NOMO-1 treated with DMSO at 0.1 percent for 48 hours (cell line): Measurements from ENCODE around the gene RNASEH2B.

Source experiments
- DNase-seq: peaks from one replicate; lab custom pipeline; 2025; ENCODE audit not compliant: unreplicated experiment; lab: John Stamatoyannopoulos, UW

RNASEH2B gene

GRCh38 chr13:50909605-50910484 lies at the start of gene RNASEH2B:
TSS of gene RNASEH2B (plus strand) at chr13:50909791. CDS start at chr13:50910077, 286 bp downstream.
- peak; percentile 65 for DNase-seq

- no peak for DNase-seq
Observed at GRCh38 chr13:50864492-50864891, 45.1 kb upstream of the RNASEH2B start.

- no peak for DNase-seq
Observed at GRCh38 chr13:50866817-50867636, 42.6 kb upstream of the RNASEH2B start.

GRCh38 chr13:50867637-50867945 lies 42.0 kb upstream of the RNASEH2B start:
- no peak for DNase-seq

- no peak for DNase-seq
Observed at GRCh38 chr13:50871405-50871804, 38.2 kb upstream of the RNASEH2B start.

- DNase-seq: no peak
Observed at GRCh38 chr13:50873467-50873866, 36.1 kb upstream of the RNASEH2B start.

- no peak for DNase-seq
Observed at GRCh38 chr13:50873991-50874390, 35.6 kb upstream of the RNASEH2B start.

GRCh38 chr13:50882816-50883435 lies 26.7 kb upstream of the RNASEH2B start:
- DNase-seq: peak; percentile 63

- no peak for DNase-seq
Observed at GRCh38 chr13:50883728-50884127, 25.9 kb upstream of the RNASEH2B start.

- DNase-seq: peak; percentile 10
Observed at GRCh38 chr13:50884265-50884664, 25.3 kb upstream of the RNASEH2B start.

GRCh38 chr13:50887151-50887550 lies 22.4 kb upstream of the RNASEH2B start:
- peak; percentile 70 for DNase-seq

GRCh38 chr13:50888362-50888761 lies 21.2 kb upstream of the RNASEH2B start:
- DNase-seq: no peak

- no peak for DNase-seq
Observed at GRCh38 chr13:50889317-50889716, 20.3 kb upstream of the RNASEH2B start.

- no peak for DNase-seq
Observed at GRCh38 chr13:50891206-50891605, 18.4 kb upstream of the RNASEH2B start.

- DNase-seq: no peak
Observed at GRCh38 chr13:50892210-50892944, 17.2 kb upstream of the RNASEH2B start.

GRCh38 chr13:50893211-50893852 lies 16.3 kb upstream of the RNASEH2B start:
- DNase-seq: peak; percentile 87

- DNase-seq: peak; percentile 45
Observed at GRCh38 chr13:50894012-50894411, 15.6 kb upstream of the RNASEH2B start.

GRCh38 chr13:50894504-50894903 lies 15.1 kb upstream of the RNASEH2B start:
- no peak for DNase-seq

GRCh38 chr13:50898338-50898737 lies 11.3 kb upstream of the RNASEH2B start:
- peak; percentile 50 for DNase-seq

GRCh38 chr13:50901701-50902100 lies 7.9 kb upstream of the RNASEH2B start:
- no peak for DNase-seq
